ENCODE results near the gene PLXNA4. TPM values are rescaled to one million over a fixed set of nuclear protein-coding genes. Genes with fewer than 3 reads are reported as not detected.

The PLXNA4 gene
- polyA plus RNA-seq, 3 donors, result 12.1 to 14.9 (median 14.6) TPM

DNA sequence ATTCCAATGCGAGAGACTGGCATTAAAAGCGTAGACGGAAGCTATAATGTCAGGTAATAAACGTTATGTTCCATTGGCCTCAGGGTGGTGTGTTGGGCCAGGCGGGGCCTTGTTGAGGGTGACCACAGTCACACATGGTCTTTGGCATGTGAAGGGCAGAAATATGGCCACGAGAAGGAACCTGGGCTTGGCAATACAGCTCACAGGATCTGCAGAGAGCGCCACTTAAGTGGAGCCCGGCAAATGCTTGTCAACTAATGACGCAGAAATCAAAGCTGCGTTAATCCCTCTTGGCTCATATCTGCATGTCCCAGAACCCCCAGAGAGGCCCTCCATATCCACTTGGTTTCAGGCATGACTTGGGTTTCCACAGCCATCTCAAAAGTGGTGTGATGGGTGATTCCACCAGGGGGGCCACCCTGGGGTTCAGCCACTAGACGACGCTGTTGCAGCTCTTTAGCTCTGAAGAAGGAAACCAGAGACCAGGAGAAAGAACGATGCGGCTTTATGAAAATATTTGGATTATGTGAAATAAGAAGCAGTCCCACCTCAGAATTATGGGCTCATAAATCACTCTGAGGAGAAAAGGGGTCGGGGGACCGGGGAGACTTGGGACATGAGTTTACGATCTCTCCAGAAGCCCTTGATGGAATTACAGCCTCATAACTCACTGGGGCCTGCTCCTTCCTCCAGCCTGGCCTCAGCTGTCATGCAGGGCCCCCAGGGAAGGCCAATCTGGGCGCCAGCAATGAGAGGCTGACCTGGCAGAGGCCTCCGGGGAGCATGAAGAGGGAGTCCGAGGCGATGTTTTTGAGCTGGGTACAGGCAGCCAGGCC lies 462.5 kb downstream of the PLXNA4 start:
- peak; percentile 29 to 75 (median 59) for DNase-seq (ENCODE audit: extremely low read depth in 1 of 11, low read depth in 9 of 11, low spot score in 4 of 11)

DNA sequence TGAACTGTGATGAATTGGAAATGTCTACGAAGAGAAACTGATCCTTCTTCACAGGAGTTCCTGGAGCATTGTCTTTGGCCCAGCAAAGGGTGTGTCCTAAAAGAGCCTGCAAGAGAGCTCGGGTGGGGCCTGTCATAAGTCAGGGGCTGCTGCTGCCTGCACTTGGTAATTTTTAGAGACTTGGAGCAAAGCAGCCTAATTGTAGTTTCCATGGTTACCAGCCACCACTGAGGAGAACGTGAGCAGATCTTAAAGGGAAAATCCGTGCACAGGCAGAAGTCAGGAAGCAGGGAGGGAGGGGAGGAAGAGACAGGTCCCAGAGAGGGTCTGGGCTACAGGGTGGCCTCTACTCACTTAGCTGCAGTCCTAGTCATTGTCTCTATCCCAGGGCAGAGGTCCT lies 463.6 kb downstream of the PLXNA4 start:
- peak in 3 of 11 donors; percentile 13 to 28 (median 15) for DNase-seq (ENCODE audit: extremely low read depth in 1 of 11, low read depth in 9 of 11, low spot score in 4 of 11)

DNA sequence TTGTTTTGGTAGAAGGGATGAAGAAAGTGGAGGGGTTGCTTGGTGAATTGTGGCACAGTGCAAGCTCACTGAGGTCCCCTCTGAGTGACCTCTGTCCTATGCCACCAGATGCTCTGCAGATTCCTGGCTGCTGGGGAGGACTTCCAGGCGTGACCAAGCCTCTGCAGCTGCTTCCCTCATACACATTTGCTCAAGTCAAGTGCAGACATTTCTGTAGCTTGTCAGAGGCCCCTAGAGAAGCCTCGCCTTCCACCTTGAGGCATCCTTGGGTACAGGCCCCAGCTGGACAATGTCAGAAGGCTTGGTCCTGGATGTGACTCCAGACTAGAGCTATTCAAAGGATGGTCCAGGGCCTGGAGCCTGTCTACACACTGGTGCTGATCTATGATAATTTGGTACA lies 464.2 kb downstream of the PLXNA4 start:
- no peak for DNase-seq (ENCODE audit: extremely low read depth in 1 of 11, low read depth in 9 of 11, low spot score in 4 of 11)

DNA sequence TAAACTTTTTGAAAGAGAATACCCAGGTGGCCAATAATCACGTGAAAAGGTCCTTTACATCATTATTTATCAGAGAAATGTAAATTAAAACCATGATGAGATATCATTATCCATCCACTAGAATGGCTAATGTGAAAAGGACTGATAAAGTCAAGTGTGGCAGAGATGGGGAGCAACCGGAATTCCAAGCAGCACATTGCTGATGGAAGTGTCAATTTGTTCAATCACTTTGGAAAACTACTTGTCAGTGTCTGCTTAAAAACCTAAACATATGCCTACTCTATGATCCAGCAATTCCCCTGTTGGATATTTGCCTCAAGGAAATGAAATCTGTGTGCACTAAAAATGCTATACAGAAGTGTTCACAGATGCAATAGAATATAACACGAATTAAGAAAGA lies 465.6 kb downstream of the PLXNA4 start:
- DNase-seq (ENCODE audit: extremely low read depth in 1 of 11, low read depth in 9 of 11, low spot score in 4 of 11), result no peak

DNA sequence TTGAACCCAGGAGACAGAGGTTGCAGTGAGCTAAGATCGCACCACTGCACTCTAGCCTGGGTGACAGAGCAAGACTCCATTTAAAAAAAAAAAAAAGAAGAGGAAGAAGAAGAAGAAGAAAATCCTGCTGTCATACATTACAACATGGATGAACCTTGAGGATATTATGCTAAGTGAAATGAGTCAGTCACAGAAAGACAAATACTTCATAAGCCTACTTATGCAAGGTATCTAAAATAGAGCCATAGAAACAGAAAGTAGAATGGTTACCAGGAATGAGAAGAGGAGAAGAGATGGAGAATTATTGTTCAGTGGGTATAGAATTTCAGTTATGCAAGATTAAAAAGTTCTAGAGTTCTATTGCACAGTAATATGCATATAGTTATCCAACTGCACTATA lies 466.5 kb downstream of the PLXNA4 start:
- DNase-seq (ENCODE audit: extremely low read depth in 1 of 11, low read depth in 9 of 11, low spot score in 4 of 11), result no peak

DNA sequence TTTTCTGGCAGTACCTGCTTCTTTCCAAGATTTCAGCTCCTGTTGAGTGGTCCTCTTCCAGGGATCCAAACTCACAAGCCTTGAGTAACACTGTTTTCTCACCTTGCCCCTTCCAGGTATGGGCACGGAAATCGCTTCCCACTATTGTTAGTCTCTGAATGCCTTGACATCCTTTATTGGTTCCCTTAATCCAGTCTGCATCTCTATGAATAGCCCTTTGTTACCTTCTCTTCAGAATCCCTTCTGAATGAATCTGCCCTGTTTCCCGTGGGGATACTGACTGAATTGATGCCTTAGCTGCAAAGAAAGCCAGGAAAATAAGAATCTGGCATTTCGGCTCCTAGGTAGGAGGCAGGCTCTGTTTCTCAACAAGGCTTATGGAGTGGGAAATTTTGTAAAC lies 467.7 kb downstream of the PLXNA4 start:
- DNase-seq (ENCODE audit: extremely low read depth in 1 of 11, low read depth in 9 of 11, low spot score in 4 of 11), result no peak

DNA sequence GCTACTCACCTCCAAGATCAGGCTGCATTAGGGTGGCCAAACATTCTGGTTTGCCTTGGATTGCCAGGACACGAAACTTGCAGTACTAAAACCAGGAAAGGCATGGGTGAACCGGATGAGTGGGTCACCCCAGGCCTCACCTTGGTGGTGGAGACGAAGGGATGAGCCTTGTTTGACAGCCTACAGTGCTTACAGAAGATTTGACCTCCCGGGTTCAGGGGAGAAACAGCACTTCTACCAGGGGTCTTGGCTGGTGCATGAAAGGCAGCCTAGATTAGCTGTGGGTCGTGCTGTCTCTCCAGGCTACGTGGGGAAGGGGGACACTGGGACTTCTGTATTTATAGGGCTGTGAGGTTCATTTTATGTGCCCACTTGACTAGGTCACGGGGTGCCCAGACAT lies 469.8 kb downstream of the PLXNA4 start:
- no peak for DNase-seq (ENCODE audit: extremely low read depth in 1 of 11, low read depth in 9 of 11, low spot score in 4 of 11)

DNA sequence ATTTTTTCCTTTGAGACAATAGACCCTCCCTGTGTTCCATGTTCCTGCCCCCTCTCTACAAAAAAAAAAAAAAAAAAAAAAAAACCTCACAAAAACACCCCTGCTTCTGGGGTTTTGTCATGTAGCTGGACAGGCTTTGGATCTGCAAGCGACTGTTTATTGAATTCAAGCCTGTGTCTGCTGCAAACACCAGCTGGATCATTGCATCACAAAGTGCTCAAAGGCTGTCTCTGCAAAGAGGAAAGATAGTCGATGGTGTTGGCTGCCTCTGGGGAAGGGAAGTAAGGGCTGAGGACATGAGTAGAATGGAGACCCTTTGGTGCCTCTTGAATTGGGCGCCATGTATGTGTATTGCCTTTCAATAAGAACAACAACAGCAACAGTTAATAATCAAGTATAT lies 471.2 kb downstream of the PLXNA4 start:
- DNase-seq (ENCODE audit: extremely low read depth in 1 of 11, low read depth in 9 of 11, low spot score in 4 of 11), result peak in 5 of 11 donors; percentile 20 to 45 (median 36)

DNA sequence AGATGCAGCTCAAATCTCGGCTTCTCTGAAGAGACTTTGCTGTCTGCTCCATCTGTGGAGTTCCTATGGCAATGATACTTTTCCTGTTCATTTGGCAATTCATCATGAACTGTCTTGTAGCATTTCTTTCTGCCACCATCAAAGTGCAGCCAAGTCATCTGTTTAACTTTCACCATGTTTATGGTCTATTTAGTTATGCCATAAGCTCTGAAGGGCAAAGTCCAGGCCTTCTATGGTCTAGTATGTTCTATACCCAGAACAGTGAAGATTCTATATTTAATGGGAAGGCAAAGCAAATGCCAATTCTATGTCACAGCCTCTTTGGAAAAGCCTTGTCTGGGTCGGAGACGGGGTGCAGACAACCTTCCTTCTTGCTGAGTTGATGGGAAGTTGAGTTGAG lies 472.6 kb downstream of the PLXNA4 start:
- no peak for DNase-seq (ENCODE audit: extremely low read depth in 1 of 11, low read depth in 9 of 11, low spot score in 4 of 11)

DNA sequence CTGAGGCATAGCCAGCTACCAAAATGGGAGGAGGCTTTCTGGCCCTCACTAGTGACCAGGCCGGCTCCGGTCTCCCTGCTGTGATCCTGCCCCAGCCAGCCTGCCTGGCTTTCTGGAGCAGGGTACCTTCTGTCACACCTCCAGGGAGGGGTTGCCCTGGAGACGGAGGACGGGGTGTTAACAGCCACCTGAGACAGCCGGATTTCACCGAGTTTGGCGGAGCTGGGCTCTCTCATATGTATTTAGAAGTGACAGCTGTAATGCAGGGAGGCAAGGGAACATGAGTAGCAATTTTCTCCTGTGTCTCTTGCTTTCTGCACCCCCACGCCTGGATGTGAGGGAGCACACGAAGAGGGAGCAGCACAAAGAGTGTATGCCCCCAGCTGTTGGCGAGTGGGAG lies 473.3 kb downstream of the PLXNA4 start:
- DNase-seq (ENCODE audit: extremely low read depth in 1 of 11, low read depth in 9 of 11, low spot score in 4 of 11), result no peak

DNA sequence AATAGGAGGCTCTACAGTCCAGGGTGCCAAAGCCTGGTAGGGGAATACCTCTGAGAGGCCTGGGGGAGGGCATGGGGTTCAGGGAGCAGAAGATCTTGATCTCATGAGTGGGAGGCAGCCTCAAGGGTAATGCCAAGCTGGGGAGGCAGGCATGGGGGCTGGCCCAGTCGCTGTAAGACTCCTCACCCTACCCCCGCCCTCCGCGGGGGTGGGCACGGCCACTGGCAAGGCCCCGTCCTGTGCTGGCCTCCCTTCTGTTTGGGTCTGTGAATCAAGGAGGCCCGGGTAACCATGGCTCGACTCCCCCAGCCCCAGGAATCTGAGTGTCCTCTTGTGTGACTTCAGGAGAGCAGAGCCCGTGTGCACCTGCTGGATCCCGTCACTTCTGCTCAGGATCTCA lies 473.9 kb downstream of the PLXNA4 start:
- no peak for DNase-seq (ENCODE audit: extremely low read depth in 1 of 11, low read depth in 9 of 11, low spot score in 4 of 11)

DNA sequence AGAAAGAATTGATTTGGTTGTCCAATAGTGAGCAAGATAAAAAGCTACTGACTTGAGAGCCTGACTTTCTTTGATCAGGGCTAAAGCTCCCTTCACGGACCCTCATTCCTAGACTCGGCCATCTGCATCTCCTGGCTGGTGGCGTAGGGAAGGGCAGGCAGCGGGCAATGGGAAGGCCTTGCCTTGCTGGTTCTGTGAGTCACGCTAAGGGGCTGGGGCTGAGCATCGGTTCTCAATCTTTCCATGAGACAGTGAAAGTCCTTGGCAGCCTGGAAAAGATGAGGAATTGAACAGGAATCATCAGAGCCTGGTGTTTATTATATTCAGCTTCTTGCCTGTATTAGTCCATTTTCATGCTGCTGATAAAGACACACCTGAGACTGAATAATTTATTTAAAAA lies 475.3 kb downstream of the PLXNA4 start:
- DNase-seq (ENCODE audit: extremely low read depth in 1 of 11, low read depth in 9 of 11, low spot score in 4 of 11), result no peak

DNA sequence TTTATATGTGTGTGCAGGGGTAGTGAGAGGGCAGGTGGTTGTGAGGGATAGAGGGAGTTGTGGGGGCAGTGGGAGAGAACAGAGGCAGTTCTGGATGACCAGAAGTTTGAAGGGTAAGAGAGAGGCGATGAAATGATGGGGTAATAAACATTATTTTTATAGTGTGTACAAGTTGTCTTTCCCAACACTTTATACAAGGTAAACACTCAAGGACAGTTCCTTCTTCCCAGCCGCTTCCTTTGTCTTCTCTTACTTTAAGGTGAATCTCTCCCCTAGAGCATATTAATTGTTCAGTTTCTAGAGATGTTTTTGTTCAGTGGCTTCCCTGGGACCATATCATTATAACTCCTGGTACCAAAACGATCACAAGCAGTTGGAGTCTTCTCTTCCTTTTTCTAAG lies 475.8 kb downstream of the PLXNA4 start:
- DNase-seq (ENCODE audit: extremely low read depth in 1 of 11, low read depth in 9 of 11, low spot score in 4 of 11), result no peak

DNA sequence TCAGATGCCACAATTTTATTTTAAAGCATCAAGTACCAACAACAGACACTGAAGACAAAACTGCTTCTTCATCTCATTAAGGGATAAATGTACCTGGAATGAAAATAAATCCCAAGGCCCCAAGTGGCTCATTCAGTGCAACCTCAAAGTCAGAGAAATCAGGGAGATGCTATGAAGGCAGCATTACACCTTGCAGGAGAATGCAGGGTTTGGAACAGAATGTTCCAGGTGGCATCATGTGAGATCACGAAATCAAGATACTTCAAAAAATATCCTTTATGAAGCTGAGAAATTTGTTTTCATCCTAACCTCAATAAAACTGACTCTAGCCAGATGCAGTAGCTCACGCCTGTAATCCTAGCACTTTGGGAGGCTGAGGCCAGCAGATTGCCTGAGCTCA lies 477.1 kb downstream of the PLXNA4 start:
- DNase-seq (ENCODE audit: extremely low read depth in 1 of 11, low read depth in 9 of 11, low spot score in 4 of 11), result no peak

DNA sequence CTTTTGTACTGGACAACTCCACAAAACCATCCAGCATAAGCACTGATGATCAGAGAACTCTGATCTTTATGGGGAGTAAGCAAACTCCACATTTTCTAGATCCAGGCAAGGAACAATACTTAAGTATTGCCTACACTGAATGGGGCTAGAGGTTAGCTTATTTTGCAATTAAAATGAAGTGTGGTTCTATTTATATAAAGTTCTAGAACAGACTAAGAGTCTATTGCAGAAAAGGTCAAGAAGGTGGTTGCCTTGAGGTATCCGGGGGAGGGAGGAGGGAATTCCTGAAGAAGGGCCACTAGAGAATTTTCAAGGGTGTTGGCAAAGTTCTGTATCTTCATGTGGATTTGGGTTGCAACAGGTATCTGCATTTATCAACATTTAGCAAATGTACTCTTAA lies 477.9 kb downstream of the PLXNA4 start:
- no peak for DNase-seq (ENCODE audit: extremely low read depth in 1 of 11, low read depth in 9 of 11, low spot score in 4 of 11)

DNA sequence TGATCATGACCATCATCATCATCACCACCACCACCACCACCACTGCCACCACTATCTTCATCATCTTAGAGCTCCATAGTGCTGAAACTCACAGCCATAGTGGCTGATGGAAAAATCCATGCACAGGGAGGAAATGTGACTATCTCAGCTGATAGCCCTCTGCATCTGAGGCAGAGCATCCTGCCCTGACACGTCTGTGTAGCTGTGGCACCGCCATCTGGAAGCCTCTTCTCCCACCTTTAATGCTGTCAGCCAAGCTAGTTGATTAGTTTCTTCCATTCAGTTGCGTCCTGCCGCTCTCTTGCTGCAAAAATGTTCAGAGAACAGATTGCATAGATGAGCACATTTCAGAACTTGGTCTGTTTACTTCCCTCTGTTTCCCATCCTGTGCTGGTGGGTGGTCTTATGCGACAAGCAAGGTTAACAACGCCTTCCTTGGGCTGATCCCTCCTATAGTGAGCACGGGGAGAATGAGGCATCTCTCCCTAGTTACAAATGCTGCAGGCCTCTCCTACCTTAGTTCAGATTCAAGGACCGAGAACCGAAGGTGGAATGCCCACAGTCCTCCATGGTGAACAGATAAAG lies 478.6 kb downstream of the PLXNA4 start:
- no peak for DNase-seq (ENCODE audit: extremely low read depth in 1 of 11, low read depth in 9 of 11, low spot score in 4 of 11)

DNA sequence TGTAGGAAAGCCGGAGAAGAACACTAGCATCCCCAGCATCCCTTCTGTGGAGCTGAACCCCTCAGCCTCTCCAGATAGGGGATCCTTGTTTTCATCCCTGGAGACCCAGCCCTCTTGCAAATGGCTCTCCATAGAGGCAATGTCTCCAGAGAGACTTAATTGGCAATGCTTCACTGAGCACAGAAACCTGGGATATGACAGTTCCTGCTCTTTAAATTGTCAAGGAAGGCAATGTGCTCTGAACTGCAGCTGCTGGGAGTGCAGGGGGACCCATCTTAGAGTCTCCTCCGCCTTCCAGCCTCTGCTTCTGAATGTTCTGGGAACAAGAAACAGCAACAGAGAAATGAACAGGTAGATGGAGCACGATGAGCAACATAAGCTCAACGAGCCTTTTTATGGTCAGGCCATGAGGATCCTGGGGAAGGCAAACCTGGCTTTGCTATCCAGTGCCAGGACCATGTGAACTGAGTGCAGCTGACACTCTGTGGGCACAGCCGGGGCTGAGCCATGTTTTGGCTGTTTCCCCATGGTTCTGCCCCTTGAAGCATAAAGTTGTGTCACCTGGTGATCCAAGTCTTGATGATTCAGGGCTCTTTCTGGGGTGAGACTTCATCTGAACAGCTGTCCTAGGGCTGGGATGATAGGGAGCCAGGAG lies 481.0 kb downstream of the PLXNA4 start:
- no peak for DNase-seq (ENCODE audit: extremely low read depth in 1 of 11, low read depth in 9 of 11, low spot score in 4 of 11)

DNA sequence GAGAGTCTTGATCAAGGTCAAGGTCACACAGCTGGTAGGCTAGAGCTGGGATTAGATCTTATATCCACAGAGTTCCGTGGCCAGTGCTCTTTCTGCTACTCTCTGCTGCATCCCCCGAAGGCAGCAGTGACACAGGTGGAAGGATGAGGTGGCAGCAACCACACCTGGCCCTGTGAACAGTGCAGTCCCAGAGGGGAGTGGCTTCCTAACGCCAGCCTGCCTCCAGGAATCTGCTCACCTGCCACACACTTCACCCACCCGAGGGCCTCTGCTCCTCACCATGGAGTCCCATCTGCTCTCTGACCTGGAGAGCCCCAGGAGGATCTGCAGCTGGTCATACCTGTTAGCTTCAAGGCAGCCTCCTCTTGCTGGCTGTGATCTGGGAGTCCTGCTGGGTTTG lies 484.2 kb downstream of the PLXNA4 start:
- no peak for DNase-seq (ENCODE audit: extremely low read depth in 1 of 11, low read depth in 9 of 11, low spot score in 4 of 11)

DNA sequence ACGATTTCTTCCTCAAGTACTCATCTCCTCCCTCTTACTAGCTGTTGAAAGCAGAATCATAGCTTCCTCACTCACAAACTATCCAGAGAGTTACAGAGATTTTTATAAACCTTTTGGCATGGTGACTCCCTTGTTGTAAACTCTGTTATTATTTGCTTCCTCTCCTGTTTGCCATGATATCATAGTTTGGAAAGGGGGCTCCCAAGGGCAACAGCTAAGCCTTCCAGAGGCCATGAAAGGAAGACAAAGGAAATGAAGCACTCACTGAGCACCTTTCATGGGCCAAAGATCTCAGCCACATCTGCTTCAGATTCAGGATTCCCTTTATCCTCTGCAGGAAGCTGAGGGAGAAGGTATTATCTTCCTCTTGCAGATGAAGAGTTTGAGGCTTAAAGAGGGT lies 484.6 kb downstream of the PLXNA4 start:
- DNase-seq (ENCODE audit: extremely low read depth in 1 of 11, low read depth in 9 of 11, low spot score in 4 of 11), result no peak

DNA sequence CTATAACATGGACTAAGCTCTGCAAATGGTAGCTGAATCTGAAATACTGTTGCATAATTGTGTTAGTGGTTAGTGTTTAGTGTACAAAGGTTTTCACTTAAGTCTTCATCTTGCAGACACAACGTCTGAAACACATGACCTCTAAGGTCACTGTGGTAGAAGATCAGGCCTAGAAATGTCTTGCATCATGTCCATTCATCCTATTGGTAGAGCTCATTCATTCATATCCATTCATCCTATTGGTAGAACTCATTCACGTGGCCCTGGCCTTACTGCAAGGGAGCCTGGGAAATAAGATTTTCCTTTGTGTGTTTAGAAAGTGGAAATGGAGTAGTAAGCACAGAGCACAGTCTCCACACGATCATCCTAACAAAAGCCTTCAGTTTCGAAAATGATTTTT lies 485.8 kb downstream of the PLXNA4 start:
- no peak for DNase-seq (ENCODE audit: extremely low read depth in 1 of 11, low read depth in 9 of 11, low spot score in 4 of 11)

All from renal cortex interstitium (tissue), 11 donors.